GM19043 (cell line): ENCODE results near the gene GRM6.

Source experiments
- ATAC-seq: cut with Tn5 transposase; IDR thresholded peaks from one replicate; pipeline ENCODE4 v1.9.1; 2021; ENCODE audit warnings: low read depth; ENCODE audit not compliant: unreplicated experiment

The GRM6 gene

GRCh38 chr5:178984145-178985072 lies 10.7 kb downstream of the GRM6 start:
- no peak for ATAC-seq

- no peak for ATAC-seq
Observed at GRCh38 chr5:178983728-178984127, 11.4 kb downstream of the GRM6 start.

DNA sequence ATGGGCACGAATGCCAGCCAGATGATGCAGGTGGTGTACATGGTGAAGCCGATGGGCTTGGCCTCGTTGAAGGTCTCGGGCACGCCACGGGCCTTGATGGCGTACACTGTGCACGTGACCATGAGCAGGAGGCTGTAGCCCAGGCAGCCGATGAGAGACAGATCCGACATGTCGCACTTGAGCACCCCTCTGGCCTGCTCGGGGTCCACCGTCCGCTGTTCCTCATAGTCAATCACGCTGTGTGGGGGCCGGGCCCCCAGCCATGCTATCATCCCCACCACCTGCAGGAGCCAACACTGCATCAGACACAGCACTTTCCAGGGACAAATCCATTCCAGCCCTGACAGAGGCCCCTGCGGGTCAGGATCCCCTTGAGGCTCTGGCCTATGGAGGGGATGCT lies 12.2 kb downstream of the GRM6 start:
- no peak for ATAC-seq

- no peak for ATAC-seq
Observed at GRCh38 chr5:178981381-178981780, 13.7 kb downstream of the GRM6 start.

- ATAC-seq, result no peak
Observed at GRCh38 chr5:178965465-178966055, 29.6 kb downstream of the GRM6 start.

- no peak for ATAC-seq
Observed at GRCh38 chr5:178941361-178941760, 53.8 kb downstream of the GRM6 start.

- no peak for ATAC-seq
Observed at GRCh38 chr5:178940569-178941360, 54.4 kb downstream of the GRM6 start, which contains the start of gene ZNF454. Gene ZNF454 (plus strand): TSS chr5:178941198. CDS start chr5:178942792, 1,594 bp downstream.

DNA sequence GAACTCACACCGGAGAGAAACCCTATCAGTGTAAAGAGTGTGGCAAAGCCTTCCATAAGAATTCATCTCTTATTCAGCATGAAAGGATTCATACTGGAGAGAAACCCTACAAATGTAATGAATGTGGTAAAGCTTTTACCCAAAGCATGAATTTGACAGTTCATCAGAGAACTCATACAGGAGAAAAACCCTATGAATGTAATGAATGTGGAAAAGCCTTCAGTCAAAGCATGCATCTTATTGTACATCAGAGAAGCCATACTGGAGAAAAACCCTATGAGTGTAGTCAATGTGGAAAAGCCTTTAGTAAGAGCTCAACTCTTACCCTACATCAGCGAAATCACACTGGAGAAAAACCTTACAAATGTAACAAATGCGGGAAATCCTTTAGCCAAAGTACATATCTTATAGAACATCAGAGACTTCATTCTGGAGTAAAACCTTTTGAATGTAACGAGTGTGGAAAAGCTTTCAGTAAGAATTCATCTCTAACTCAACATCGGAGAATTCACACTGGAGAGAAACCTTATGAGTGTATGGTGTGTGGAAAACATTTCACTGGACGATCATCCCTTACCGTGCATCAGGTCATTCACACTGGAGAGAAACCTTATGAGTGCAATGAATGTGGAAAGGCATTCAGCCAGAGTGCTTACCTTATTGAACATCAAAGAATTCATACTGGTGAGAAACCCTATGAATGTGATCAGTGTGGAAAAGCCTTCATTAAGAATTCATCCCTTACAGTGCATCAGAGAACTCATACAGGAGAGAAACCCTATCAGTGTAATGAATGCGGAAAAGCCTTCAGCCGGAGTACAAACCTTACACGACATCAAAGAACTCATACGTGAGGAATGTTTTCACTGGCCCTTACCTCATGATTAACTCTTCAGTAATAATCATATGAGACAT lies 63.0 kb downstream of the GRM6 start:
- ATAC-seq, result no peak
